Activated CD8-positive, alpha-beta memory T cell treated with anti-CD3 and anti-CD28 coated beads, Interleukin-2, amount 50 U/mL, for 24 hours (primary cell): ENCODE results near the gene TMEM45B.
"Not testable (repeated sequence)": the region's sequence is repeated elsewhere in the genome, so short reads cannot be mapped to it uniquely, and the experiment has no call there.

Experiments used
- DNase-seq: peaks from one replicate; pipeline ENCODE4 v3.0.0-alpha.2; 2020; ENCODE audit errors: extremely low read depth

Gene TMEM45B

DNA sequence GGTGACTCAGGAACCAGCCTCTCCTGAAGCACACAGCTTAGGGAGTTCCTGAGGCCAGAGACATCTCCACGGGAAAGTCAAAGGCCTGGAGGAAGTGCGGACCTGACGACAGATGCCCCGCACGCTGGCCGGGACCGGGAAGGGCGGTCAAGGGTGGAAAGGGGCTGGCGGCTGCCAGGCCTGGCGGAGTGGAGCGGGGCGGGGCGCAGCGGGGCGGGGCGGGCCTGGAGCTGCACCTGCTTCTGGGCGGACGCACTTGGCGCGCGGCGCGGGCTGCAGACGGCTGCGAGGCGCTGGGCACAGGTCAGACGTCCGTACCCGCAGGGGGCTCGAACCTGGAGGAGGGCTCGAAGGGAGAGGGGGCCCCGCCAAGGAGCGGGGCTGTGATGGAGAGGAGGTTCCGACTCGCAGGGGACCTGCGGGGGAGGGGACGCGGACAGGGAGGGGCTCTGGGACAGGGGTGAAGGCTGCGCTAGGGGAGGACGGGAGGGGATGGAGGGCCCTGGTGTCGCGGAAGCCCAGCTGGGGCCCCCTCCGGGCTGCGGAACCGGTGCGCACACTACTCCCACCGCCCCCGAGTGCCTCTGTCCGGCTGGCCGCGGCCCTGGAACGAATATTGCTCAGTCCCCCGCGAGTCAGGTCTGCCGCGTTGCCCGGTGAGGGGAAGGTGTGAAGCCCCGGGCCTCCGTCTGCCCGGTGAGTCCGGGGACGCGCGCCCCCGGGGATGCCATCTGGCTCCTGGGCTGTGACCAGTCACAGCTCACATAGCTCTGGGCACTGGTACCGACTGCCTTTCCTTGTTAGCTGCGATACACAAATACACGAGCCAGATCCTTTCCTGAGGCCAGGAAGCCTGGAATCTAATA, at the start of gene TMEM45B:
Gene TMEM45B (plus strand): TSS at position 253 of the 866 bp plus-strand sequence. CDS start 36,635 bp downstream, outside the sequence.
- no peak for DNase-seq

DNA sequence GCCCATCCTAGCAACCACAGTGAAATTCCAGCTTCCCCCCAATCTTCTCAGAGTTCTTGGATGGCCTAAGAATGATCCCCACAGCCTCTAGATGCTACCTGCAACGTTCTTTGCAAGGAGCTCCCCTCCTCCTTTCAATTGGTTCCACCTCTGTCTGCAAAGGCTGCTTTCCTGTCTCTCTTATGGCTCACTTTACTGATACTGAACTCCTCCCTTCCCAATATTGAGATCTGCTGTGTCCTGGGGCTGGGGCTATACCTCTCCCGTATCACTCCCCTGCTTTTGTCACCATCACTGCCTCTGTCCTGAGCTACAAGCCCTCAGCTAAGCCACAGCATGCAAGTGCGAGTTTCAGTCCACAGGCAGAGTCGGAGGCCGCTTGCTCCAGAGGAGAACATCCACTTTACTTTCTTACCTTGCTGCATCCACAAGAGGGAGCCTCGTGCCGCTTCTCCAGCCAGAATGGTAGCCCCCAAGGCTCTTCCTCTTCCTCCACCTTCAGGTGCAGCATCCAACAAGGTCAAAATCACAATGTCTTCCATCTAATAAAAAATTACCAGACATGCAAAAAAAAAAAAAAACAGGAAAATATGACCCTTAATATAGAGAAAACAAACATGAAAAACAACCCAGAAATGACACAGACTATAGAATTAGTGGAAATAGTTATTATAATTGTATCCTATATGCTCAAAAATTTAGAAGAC, 48.6 kb upstream of the TMEM45B start:
- DNase-seq, result no peak

DNA sequence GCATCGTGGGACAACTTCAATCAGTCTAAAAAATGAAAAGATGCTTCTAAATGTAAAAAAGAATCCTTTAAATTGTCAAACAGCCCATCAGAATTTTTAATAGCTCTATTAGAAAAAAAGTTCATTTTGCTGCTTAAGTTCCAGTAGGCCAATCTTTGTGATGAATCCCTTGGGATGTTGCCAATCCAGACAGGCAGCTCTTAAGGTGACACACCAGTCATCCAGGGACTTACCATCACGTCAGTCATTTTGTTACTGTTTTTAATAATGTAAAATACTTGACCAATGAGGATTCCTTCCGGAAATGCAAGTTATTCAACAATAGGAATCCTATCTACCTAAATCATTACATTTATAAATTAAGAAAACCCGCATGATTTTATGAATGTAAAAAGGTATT, 47.8 kb upstream of the TMEM45B start:
- DNase-seq, result no peak

DNA sequence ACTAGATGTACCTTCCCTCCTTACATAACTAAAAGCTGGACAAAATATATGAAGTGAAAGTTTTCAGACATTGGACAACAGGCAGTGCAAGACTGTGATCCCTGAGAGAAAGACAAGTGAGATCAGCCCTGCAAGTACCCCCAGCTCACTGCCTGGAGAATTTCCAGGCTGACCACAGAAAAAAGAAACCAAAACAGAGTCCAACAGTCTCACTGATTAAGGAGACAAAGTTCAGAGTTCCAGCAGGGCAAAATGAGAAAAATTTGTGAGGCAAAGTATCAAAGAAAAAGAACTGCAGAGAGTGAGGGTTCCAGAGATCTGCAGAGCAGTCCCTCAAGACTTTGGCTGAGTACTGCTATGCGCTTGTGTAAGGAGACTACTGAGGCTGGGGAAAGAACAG, 47.3 kb upstream of the TMEM45B start:
- DNase-seq, result no peak

DNA sequence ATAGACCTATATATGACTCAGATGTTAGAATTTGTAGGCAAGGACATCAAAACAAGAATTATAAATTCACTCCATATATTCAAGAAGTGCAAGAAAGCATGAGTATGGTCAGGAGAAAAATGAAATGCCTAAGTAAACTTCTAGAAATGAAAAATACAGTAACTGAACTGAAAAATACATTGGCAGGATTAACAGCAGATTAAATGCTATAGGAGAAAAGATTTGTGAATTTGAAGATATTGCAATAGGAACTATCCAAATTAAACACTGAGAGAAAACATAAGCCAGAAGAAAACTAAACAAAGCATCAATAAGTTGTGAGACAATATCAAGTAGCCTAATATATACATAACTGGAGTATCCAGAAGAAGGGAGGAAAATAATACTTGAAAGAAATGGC, 46.6 kb upstream of the TMEM45B start:
- no peak for DNase-seq

DNA sequence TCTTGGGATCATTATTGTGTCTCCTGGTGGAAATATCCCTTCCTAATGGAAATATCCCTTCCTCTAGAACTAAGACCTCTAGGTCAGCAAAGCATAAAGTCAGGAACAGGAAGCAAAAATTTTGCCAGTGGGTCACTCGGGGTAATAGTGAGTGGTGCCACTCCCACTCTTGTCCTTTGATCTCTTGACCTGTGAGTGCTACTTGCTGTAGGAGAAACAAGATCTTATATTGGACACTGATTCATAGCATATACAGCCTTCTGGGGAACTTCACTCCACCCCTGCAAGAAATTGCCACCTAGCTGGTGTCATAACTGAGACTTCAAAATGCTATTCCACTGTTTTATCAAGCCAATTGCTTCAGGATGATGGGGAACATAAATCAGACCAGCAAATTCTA, 44.7 kb upstream of the TMEM45B start:
- no peak for DNase-seq

DNA sequence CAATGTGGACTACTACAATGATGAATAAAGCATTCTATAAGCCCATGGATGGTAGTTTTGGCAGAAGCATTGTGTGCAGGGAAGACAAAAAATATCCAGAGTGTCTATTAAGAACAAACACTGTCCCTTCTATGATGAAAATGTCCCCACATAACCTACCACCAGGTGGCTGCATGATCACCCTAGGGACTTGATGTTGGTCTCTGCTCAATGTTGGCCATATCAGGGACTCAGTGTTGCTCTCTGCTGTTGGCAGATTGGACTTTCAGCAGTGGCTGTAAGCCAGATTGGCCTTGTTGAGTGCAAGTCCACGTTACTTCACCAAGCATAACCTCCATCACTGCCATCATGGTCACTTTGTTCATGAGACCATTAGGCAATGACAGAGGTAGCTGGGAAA, 44.2 kb upstream of the TMEM45B start:
- not testable (repeated sequence) for DNase-seq

DNA sequence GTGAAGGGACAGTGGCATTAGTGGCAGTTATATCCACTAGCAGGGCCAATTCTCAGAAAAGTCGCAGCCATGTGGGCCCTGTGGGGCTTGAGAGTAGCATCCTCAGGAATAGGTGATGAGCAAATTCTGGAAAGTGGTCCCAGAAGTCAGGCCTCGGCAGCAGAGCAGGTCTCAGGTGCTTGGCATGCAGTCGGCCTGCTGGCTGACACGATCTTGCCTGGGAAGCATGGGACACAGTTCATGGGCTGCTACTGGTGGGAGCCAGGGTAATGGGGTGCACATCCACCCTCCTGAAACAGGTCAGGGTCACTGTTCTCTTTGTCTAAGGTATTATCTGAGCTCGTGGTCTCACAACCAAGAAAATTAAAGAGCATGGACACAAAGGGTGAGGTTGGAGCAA, 36.8 kb upstream of the TMEM45B start:
- DNase-seq, result no peak

DNA sequence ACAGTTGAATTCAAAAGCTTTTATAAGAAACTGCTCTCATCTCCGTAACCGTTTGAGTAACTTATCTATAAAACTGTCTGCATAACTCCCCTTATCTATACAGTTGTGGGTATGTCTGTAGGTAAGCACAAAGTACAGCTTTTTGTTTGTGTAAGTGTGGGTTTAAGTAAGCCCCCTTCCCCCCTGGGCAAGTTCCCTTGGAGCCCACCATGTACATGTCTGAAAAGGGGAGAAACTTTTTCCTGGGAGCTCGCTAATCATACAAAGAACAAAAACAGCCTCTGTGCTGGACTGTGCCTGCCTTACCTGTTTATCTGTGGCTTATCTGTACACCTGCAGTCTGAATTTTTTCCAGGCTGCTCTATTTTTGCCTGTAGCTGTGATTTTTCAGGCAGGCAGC, 36.3 kb upstream of the TMEM45B start:
- DNase-seq, result no peak

DNA sequence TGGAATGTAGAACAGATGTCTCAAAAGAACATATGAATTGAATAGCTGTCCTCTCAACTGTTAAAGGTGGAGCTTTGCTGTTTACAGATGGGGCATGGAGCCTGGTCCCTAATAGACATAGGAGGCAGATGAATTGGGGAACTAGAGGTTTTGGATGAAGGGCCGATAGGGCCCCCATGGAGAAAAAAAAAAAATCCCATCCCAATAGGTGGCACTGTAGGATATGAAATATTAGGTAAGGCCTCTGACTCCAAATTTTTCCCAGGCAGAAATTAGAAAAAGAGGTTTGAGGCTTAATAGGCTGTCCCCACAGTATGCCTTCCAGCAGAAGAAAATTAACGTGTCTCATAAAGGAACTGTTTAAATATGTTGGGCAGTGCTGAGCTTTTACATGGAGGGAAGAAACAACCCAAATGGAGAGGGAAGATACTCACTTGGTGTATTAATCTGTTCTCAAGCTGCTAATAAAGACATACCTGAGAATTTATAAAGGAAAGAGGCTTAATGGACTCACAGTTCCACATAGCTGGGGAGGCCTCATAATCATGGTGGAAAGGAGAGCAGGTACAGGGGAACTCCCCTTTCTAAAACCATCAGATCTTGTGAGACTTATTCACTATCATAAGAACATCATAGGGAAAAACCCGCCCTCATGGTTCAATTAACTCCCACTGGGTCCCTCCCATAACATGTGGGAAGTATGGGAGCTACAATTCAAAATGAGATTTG, 30.1 kb upstream of the TMEM45B start:
- no peak for DNase-seq

DNA sequence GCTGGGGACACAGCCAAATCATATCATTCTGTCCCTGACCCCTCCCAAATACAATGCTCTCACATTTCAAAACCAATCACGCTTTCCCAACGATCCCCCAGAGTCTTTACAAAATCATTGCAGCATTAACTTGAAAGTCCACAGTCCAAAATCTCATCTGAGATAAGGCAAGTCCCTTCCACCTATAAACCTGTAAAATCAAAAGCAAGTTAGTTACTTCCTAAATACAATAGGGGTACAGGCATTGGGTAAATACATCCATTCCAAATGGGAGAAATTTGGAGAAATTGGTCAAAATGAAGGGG, 29.6 kb upstream of the TMEM45B start:
- not testable (repeated sequence) for DNase-seq

DNA sequence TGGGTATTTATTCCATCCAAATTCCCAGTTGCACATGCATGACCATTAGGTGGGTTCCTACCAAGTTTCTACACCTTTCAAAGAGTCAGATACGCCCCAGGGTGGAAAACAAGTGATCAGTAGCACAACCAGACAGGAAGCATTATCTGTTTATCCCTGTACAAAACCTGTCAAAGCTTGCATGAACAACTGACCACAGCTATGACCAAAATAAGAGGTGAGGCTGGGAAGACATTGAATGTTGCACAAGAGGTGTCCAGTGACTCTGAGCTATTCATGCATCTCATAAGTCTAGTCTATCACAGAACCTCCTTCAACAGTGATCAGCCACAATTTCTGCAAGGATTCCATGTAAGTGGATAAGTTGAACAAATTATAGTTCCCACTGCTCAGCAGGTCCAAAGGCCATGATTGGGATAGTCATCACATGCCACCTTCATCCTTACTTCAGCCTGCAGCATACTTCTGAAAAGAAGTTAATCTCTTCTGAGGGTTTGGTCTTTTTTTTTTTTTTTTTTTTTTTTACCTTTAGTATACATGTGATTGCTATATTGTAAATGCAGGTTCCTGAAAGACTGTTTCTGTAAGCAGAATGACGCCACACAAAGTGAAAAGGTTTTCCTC, 28.0 kb upstream of the TMEM45B start:
- DNase-seq, result no peak

DNA sequence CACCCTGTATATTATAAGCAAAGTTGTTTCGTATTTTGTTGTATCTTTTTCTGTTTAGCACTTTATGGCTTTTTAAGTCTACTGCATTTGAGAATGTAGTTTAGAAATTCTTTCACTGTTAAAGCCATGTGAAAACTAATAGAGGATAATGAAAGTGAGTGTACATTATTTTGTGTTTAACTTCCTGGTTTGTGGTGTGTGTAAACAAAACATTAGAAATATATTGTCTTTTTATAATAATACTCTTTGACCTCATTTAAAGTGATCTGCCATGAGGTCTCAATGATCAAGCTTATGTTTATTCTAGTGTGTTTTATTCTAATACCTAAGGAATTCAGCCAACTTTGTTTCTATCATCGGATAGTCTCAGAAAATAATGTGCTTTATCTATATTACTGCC, 27.4 kb upstream of the TMEM45B start:
- DNase-seq, result no peak

DNA sequence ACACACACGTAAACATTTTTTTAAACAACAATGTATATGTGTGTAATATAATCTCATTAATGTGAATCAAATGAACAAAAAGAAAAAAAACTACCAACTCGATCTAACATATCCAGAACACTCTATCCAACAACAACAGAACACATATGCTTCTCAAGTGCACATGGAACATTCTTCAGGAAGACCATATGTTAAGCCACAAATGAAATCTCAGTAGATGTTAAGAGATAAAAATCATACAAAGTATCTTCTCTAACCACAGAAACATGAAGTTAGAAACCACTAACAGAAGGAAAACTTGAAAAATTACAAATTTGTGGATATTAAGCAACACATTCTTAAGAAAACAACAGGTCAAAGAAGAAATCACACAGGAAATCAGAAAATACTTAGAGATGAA, 25.5 kb upstream of the TMEM45B start:
- DNase-seq, result no peak

DNA sequence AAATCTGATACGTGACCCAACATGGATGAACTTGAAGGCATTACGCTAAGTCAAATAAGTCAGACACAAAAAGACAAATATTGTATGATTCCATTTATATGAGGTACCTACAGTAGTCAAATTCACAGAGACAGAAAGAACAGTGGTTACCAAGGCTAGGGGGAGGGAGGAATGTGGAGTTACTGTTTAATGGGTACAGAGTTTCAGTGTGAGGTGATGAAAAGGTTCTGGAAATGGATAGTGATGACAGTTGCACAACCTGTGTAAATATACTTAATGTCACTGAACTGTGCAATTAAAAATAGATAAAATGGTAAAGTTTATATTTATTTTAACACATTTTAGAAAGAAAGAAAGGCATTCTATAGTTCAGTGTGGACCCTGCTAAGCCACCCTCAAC, 24.1 kb upstream of the TMEM45B start:
- DNase-seq, result no peak

DNA sequence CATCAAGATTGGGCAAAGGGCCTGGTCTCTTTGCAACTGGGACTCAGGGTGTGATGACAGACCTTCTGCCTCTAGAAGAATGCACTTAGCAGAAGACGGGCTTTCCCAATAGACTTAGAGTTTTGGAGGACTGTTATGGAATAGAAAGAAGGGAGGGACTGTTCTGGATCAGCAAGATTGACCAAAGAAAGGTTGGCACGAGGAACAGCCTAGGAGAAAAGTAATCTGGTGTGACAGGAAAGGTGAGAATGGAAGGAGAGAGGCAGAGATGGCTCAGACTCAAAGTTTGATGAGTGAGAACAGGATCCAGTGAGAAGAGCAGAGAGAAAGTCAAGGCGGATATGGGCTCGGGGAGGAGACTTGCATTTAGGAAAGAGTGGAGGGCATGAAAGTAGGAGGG, 23.0 kb upstream of the TMEM45B start:
- no peak for DNase-seq

DNA sequence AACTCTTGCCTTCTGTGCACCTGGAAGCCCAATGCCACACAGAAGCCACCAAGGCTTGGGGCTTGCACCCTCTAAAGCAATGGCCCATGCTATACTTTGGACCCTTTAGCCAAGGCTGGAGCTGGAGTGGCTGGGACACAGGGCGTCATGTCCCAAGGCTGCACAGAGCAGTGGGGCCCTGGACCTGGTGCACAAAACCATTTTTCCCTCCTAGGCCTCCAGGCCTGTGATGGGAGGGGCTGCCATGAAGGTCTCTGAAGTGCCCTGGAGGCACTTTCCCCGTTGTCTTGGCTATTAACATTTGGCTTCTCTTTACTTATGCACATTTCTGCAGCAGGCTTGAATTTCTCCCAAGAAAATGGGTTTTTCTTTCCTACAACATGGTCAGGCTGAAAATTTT, 20.6 kb upstream of the TMEM45B start:
- no peak for DNase-seq

DNA sequence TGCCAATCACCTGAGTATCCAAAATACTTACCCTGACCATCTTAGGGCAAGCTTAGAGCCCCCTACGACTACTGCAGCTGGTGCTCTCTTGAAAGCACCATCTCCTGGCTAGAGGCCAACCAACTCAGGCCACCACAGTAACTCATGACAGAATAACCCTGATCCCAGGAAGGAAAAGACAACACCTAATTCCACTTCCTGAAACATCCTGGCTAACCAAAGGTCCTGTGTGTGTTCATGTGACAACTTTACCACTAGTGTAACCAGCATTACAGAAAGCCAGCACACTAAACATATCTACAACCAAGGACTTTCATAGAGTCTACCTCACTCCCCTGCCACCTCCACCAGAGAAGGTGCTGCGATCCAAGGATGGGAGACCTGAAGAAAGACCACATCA, 17.4 kb upstream of the TMEM45B start:
- DNase-seq, result no peak

DNA sequence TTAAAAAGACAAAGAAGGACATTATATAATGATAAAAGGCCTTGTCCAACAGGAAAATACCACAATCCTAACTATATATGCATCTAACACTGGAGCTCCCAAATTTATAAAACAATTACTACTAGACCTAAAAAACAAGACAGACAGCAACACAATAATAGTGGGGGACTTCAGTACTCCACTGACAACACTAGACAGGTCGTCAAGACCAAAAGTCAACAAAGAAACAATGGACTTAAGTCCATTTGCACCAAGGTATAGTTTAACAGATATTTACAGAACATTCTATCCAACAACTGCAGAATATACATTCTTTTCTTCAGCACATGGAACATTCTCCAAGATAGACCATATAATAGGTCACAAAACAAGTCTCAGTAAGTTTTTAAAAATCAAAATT, 15.5 kb upstream of the TMEM45B start:
- DNase-seq, result not testable (repeated sequence)

DNA sequence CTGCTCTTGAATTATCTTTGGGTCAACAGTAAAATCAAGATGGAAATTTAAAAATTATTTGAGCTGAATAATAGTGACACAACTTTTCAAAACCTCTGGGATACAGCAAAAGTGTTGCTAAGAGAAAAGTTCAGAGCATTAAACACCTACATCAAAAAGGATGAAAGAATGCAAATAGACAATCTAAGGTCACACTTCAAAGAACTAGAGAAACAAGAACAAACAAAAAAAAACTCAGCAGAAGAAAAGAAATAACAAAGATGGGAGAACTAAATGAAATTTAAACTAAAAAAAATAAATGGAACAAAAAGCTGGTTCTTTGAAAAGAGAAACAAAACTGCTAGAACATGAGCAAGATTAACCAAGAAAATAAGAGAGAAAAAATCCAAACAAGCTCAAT, 15.0 kb upstream of the TMEM45B start:
- no peak for DNase-seq

DNA sequence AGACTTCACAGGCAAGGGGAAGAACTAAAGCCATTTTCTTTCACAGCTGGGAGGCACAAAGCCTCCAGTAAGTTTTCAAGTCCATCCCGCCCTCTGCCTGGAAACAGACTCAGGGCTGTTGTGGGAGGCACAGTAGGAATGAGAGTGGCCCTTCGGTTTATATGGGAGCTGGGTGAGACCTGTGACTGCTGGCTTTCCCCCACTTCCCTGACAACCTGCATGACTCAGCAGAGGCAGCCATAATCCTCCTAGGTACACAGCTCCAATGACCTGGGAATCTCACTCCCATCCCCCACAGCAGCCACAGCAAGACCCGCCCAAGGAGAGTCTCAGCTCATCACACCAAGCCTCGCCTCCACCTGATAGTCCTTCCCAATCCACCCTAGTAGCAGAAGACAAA, 12.1 kb upstream of the TMEM45B start:
- no peak for DNase-seq

DNA sequence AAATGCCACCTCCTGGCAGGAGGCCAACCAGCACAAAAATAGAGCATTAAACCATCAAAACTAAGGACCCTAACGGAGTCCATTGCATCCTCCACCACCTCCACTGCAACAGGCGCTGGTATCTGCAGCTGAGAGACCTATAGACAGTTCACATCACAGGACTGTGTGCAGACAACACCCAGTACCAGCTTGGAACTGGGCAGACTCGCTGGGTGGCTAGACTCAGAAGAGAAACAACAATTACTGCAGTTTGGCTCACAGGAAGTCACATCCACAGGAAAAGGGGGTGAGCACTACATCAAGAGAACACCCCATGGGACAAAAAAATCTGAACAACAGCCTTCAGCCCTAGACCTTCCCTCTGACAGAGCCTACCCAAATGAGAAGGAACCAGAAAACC, 11.6 kb upstream of the TMEM45B start:
- no peak for DNase-seq
